Measurements from ENCODE around the gene ASTE1.

ASTE1 gene

GRCh38 chr3:131036986-131037385 lies 10.4 kb upstream of the ASTE1 start:
- no peak overlapping the region for H3K4me3 ChIP-seq (ENCODE audit: low read depth, low read length)
- no peaks in the 10 kb centered on the region for H3K4me1 ChIP-seq (ENCODE audit: control insufficient read depth, insufficient read depth, low read length)
- TF ChIP-seq ZNF121 (tag by site-specific recombination; IDR thresholded peaks at IDR 0.05) (no peak), EGR2 (tag by site-specific recombination; IDR thresholded peaks at IDR 0.05; ENCODE audit: low read depth) (no peak), FEZF1 (tag by site-specific recombination; IDR thresholded peaks at IDR 0.05) (no peak), ZNF350 (tag by site-specific recombination; IDR thresholded peaks at IDR 0.05) (no peak), ZNF585B (tag by site-specific recombination; IDR thresholded peaks at IDR 0.05) (no peak), ZNF211 (tag by site-specific recombination; IDR thresholded peaks at IDR 0.05; ENCODE audit: low read depth) (no peak), YY2 (tag by site-specific recombination; IDR thresholded peaks at IDR 0.05) (no peak), ZNF18 (tag by site-specific recombination; IDR thresholded peaks at IDR 0.05) (no peak), KLF7 (tag by site-specific recombination; IDR thresholded peaks at IDR 0.05; ENCODE audit: borderline replicate concordance) (no peak), ZNF791 (tag by site-specific recombination; IDR thresholded peaks at IDR 0.05) (no peak), TCF7L2 (IDR thresholded peaks at IDR 0.05; ENCODE audit: borderline replicate concordance, low read depth, low read length) (no peak)
- no peaks in the 10 kb centered on the region for H3K36me3 ChIP-seq (ENCODE audit: control insufficient read depth in 2 of 2, insufficient read depth in 1 of 2, low read length in 2 of 2)
- H3K9me3 ChIP-seq (ENCODE audit: control insufficient read depth, insufficient read depth, low read depth, low read length): no peaks in the 10 kb centered on the region
- POLR2A ChIA-PET: no interaction called here
- CTCF ChIA-PET: interaction anchor here (0.6 kb wide), 1 partner anchor 356 kb away, joined by 3 read pairs; no protein-coding TSS in a partner anchor
- H3K27ac ChIP-seq (ENCODE audit: extremely low read depth, low read depth, low read length): no peak overlapping the region

GRCh38 chr3:131036200-131036816 lies 9.7 kb upstream of the ASTE1 start:
- Histone ChIP-seq H3K9me3 (ENCODE audit: control insufficient read depth, insufficient read depth, low read depth, low read length) (no peaks in the 10 kb centered on the region), H3K4me1 (ENCODE audit: control insufficient read depth, insufficient read depth, low read length) (no peaks in the 10 kb centered on the region), H3K27ac (ENCODE audit: extremely low read depth, low read depth, low read length) (no peak overlapping the region), H3K36me3 (ENCODE audit: control insufficient read depth in 2 of 2, insufficient read depth in 1 of 2, low read length in 2 of 2) (no peaks in the 10 kb centered on the region), H3K4me3 (ENCODE audit: low read depth, low read length) (no peak overlapping the region)
- CTCF ChIA-PET: interaction anchor here (0.8 kb wide), 1 partner anchor 10 kb away, joined by 3 read pairs; no protein-coding TSS in a partner anchor
- TF ChIP-seq ZNF132 (tag by site-specific recombination; IDR thresholded peaks at IDR 0.05; ENCODE audit: borderline replicate concordance) (no peak), ZNF121 (tag by site-specific recombination; IDR thresholded peaks at IDR 0.05) (no peak), ZNF341 (tag by site-specific recombination; IDR thresholded peaks at IDR 0.05; ENCODE audit: low read depth) (no peak)
- POLR2A ChIA-PET: no interaction called here

GRCh38 chr3:131033480-131034080 lies 7.0 kb upstream of the ASTE1 start:
- Histone ChIP-seq H3K36me3 (ENCODE audit: control insufficient read depth in 2 of 2, insufficient read depth in 1 of 2, low read length in 2 of 2) (no peaks in the 10 kb centered on the region), H3K4me1 (ENCODE audit: control insufficient read depth, insufficient read depth, low read length) (no peaks in the 10 kb centered on the region), H3K9me3 (ENCODE audit: control insufficient read depth, insufficient read depth, low read depth, low read length) (no peaks in the 10 kb centered on the region), H3K27ac (ENCODE audit: extremely low read depth, low read depth, low read length) (no peak overlapping the region), H3K4me3 (ENCODE audit: low read depth, low read length) (no peak overlapping the region)
- POLR2A ChIA-PET: no interaction called here
- TF ChIP-seq ZBTB26 (tag by site-specific recombination; optimal IDR thresholded peaks at IDR 0.05): no peak
- no peak for TF ChIP-seq SP3 (tag by site-specific recombination; IDR thresholded peaks at IDR 0.05)
- no peak for TF ChIP-seq ZNF626 (tag by site-specific recombination; IDR thresholded peaks at IDR 0.05)
- peak; percentile 65 for TF ChIP-seq ZNF654 (tag by site-specific recombination; IDR thresholded peaks at IDR 0.05; ENCODE audit: low read depth)
- no peak for TF ChIP-seq ZXDB (tag by site-specific recombination; IDR thresholded peaks at IDR 0.05)
- TF ChIP-seq ZNF155 (tag by site-specific recombination; IDR thresholded peaks at IDR 0.05): no peak
- TF ChIP-seq TRIM28 (IDR thresholded peaks at IDR 0.05; ENCODE audit: borderline replicate concordance, low read length): no peak
- no peak for TF ChIP-seq PRDM6 (tag by site-specific recombination; IDR thresholded peaks at IDR 0.05)
- CTCF ChIA-PET: interaction anchor here (0.6 to 1.9 kb wide), 13 partner anchors 9 to 1001 kb away, joined by 3 to 8 read pairs (median 3); partner anchors contain the start of gene CPNE4
